ENCODE results near the gene NUMB.

NUMB gene

DNA sequence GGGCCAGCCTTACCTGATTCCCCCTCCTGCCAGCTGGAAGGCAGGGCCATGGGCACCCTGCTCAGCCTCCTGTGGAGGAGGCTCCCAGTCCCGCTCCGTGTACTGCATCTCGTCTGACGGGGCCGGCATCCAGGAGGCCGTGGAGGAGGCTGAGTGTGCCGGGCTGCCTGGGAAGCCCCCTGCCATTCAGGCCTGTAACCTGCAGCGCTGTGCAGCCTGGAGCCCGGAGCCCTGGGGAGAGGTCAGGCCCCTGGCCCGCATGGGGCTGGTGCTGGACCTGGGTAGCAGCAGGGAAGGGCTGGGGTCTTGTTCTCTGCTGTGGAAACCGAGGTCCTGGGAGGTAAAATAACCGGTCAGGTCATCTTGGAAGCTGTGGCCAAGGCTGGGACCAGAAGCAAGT, 204.6 kb downstream of the NUMB start:
- Histone ChIP-seq H3K9me3 (no peaks in the 10 kb centered on the region), H3K27ac (no peak overlapping the region), H3K4me1 (peaks cover 34% of the 10 kb centered on the region), H3K27me3 (no peaks in the 10 kb centered on the region), H3K36me3 (no peaks in the 10 kb centered on the region), H4K20me1 (peaks cover 19% of the 10 kb centered on the region; the same call in 1 of the 2 replicates), H3K4me2 (no peak overlapping the region), H3K9ac (no peak overlapping the region), H3K4me3 (no peak overlapping the region)
- TF ChIP-seq Cebpa-rat (IDR thresholded peaks at IDR 0.05), result no peak

DNA sequence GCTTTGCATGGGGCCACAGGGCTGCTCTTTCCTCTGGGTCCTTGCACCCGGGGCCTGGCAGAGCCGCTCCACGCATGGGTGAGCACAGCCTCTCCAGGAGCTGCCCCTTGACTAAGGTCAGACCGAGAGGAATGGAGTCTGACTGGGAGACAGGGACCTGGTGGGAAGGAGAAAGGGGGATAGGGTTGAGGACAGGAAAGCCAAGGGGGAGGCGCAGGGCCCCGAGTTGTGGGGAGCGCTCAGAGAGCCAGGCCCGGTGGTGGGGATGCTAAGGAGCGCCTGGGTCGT, 205.1 kb downstream of the NUMB start:
- Histone ChIP-seq H3K4me3 (no peak overlapping the region), H3K9ac (no peak overlapping the region), H3K36me3 (no peaks in the 10 kb centered on the region), H3K27ac (no peak overlapping the region), H3K4me1 (peaks cover 38% of the 10 kb centered on the region), H3K4me2 (no peak overlapping the region), H4K20me1 (peaks cover 19% of the 10 kb centered on the region; the same call in 1 of the 2 replicates), H3K27me3 (no peaks in the 10 kb centered on the region), H3K9me3 (no peaks in the 10 kb centered on the region)
- TF ChIP-seq Cebpa-rat (IDR thresholded peaks at IDR 0.05), result no peak

DNA sequence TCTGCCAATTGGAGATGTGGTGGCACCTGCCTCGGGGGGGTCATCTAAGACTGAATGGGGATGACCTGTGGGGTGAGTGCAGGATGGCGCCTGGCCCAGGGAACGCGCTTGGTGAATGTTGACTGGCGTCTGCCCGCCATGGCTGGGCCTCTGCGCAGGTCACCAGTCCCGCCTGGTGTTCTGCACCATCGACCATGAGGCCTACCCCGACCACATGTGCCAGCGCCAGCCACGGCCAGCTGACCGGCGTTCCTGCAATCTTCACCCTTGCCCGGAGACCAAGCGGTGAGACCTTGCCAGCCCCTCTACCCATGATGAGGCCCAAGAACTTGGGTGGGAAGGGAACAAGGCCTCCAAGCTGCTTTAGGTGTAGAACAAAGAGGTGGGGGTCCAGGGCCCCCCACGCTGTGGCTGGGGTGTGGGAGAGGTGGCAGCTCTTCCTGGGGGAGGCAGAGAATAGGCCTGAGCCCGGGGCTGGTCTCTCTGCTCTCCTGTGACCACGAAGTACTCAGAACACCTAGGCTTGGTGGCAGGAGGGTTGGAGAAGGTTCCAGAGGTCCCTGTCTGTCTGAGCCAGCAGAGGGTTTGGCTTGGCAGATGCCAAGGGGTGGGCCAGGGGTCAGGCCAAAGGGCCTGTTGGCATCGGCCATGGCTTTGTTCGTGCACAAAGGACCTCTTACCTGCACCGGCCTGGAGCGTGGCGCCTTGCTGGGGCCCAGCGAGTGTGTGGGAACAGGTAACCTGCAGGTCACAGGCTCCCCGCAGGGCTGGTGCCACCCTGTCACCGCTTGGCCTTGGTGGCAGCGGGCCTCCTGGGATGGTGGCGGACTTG, 205.6 kb downstream of the NUMB start:
- Histone ChIP-seq H3K27ac (no peak overlapping the region), H3K36me3 (no peaks in the 10 kb centered on the region), H3K9ac (no peak overlapping the region), H3K4me2 (no peak overlapping the region), H3K27me3 (no peaks in the 10 kb centered on the region), H3K4me1 (peaks cover 44% of the 10 kb centered on the region), H3K9me3 (no peaks in the 10 kb centered on the region), H4K20me1 (peaks cover 19% of the 10 kb centered on the region; the same call in 1 of the 2 replicates), H3K4me3 (no peak overlapping the region)
- TF ChIP-seq Cebpa-rat (IDR thresholded peaks at IDR 0.05), result no peak

DNA sequence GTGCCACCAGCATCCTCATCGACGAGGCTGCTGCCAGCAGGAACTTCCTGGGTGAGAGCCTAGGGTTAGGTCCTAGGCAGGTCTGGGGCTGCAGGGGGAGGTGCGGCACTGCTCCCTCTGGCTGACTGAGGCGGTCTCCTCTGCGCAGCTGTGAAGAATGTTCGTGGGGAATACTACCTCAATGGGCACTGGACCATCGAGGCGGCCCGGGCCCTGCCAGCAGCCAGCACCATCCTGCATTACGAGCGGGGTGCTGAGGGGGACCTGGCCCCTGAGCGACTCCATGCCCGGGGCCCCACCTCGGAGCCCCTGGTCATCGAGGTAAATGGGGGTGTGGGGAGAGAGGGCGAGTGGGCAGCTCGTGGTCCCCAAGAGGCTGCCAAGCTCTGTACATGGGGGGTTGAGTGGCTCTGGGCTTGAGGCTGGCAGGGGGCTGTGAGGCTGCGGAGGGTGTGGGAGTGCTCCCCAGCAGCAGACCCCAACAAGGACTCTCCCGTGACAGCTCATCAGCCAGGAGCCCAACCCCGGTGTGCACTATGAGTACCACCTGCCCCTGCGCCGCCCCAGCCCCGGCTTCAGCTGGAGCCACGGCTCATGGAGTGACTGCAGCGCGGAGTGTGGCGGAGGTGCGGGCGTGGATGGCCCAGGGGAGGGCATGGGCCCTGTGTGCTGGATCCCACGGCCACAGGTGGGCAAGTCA, 206.7 kb downstream of the NUMB start:
- Histone ChIP-seq H3K27ac (no peak overlapping the region), H3K4me1 (peaks cover 54% of the 10 kb centered on the region), H3K36me3 (no peaks in the 10 kb centered on the region), H3K4me3 (no peak overlapping the region), H4K20me1 (peaks cover 27% of the 10 kb centered on the region), H3K9ac (no peak overlapping the region), H3K9me3 (no peaks in the 10 kb centered on the region), H3K27me3 (peaks cover 9% of the 10 kb centered on the region), H3K4me2 (peak overlapping the region; percentile 84)
- TF ChIP-seq Cebpa-rat (IDR thresholded peaks at IDR 0.05), result no peak

DNA sequence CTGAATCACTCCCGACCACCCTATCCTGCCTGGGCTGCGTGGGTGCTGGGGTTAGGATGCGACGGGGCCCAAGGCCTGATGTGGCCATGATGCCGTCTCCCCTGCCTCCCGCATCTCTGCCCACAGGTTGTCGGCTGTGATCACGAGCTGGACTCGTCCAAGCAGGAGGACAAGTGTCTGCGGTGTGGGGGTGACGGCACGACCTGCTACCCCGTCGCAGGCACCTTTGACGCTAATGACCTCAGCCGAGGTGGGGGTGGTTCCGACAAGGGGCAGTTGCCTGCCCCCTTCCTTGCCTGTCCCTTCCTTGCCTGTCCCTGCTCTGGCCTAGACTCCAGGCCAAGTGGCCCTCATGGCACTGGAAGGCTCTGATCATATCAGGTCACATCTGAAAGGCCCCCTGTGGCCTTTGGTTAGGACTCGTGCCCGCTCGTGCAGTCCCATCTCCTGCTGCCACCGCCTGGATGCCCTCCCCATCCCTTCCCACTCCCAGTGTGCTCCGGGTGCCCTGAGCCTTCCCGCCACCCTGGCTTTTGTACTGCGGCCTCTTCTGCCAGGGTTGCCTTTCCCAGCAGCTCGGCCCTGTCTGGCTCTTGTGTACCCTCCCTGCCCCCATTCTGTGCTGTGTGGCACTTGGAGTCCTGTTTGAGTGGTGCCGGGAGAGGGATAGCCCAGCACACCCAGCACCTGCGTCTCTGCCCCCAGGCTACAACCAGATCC, 207.4 kb downstream of the NUMB start:
- Histone ChIP-seq H3K4me1 (peaks cover 61% of the 10 kb centered on the region), H3K9ac (no peak overlapping the region), H4K20me1 (peaks cover 27% of the 10 kb centered on the region), H3K4me3 (no peak overlapping the region), H3K27me3 (peaks cover 16% of the 10 kb centered on the region), H3K9me3 (no peaks in the 10 kb centered on the region), H3K4me2 (peak overlapping the region; percentile 84), H3K36me3 (no peaks in the 10 kb centered on the region), H3K27ac (no peak overlapping the region)
- TF ChIP-seq Cebpa-rat (IDR thresholded peaks at IDR 0.05), result no peak

DNA sequence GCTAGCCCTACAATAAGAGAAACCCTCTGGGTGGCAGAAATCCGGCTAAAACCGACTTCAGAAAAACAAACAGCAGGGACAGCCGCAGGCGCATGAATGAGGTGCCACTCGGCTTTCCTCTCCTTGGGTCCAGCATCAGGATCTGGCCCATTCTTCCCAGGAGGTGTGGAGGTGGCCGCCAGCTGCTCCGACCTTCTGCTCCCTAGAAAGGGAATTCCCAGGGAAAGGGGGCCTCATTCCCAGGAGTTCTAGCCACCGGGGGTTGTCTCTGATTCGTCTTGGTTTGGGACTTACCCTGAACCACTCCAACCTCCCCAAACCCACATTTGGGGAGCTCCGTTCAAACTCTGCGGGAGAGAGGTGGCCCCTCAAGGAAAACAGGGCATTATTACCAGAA, 208.0 kb downstream of the NUMB start:
- H3K4me3 ChIP-seq, result no peak overlapping the region
- peak overlapping the region; percentile 84 for H3K4me2 ChIP-seq

DNA sequence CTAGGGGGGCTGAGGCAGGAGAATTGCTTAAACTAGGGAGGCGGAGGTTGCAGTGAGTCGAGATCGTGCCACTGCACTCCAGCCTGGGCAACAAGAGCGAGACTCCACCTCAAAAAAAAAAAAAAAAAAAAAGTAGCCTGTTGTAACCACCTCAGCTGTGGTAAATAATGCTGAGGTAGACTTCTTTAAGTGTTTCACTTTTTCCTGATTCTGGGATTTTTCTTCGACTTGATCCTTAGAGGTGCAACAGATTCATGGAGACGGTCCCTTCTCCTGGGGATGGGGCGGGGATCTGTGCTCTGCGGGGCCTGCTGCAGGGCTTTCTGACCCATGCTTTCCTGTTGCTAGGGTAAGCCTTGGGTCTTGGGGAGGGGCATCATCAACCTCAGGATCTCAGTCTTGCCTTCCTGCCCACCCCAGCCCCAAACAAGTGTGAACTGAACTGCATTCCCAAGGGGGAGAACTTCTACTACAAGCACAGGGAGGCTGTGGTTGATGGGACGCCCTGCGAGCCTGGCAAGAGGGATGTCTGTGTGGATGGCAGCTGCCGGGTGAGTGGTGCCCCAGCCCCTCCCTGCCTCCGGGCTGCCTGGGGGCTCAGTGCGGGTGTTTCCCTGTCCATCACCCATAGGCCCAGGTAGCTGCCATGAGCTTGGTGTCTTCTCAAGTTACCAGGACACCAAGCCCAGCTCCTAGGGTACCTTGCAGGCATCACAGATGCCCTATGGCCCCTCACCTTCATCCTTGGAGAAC, 208.6 kb downstream of the NUMB start:
- no peak overlapping the region for H3K4me3 ChIP-seq
- TF ChIP-seq Cebpa-rat (IDR thresholded peaks at IDR 0.05), result no peak

More for the DNA sequence above, 208.0 kb downstream of the NUMB start:
- peaks cover 32% of the 10 kb centered on the region for H4K20me1 ChIP-seq
- H3K27me3 ChIP-seq, result peaks cover 22% of the 10 kb centered on the region
- H3K36me3 ChIP-seq, result no peaks in the 10 kb centered on the region
- no peak overlapping the region for H3K27ac ChIP-seq
- H3K9me3 ChIP-seq, result no peaks in the 10 kb centered on the region
- peaks cover 68% of the 10 kb centered on the region for H3K4me1 ChIP-seq
- TF ChIP-seq Cebpa-rat (IDR thresholded peaks at IDR 0.05), result no peak
- H3K9ac ChIP-seq, result no peak overlapping the region

DNA sequence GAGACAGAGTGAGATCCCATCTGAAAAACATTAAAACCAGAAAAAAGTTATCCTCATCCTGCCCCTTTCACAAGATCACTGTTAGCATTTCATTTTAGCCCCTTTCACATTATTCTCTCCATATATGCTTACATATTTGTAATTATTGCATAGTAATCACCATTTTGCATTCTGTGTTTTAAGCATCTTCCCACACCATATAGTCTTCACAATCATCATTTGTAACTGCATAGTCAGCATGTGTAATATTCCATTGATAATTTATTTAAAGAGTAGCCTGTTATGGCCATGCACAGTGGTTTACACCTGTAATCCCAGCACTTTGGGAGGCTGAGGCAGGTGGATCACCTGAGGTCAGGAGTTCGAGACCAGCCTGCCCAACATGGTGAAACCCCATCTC, 209.2 kb downstream of the NUMB start:
- H3K4me1 ChIP-seq, result peaks cover 80% of the 10 kb centered on the region
- H3K9ac ChIP-seq, result no peak overlapping the region
- H3K36me3 ChIP-seq, result no peaks in the 10 kb centered on the region
- peaks cover 42% of the 10 kb centered on the region for H4K20me1 ChIP-seq
- H3K9me3 ChIP-seq, result no peaks in the 10 kb centered on the region
- TF ChIP-seq Cebpa-rat (IDR thresholded peaks at IDR 0.05), result no peak
- H3K27me3 ChIP-seq, result peaks cover 34% of the 10 kb centered on the region
- H3K4me2 ChIP-seq, result peak overlapping the region; percentile 84
- H3K4me3 ChIP-seq, result no peak overlapping the region
- H3K27ac ChIP-seq, result no peak overlapping the region

More for the DNA sequence above, 208.6 kb downstream of the NUMB start:
- no peak overlapping the region for H3K27ac ChIP-seq
- H3K36me3 ChIP-seq, result no peaks in the 10 kb centered on the region
- peaks cover 37% of the 10 kb centered on the region for H4K20me1 ChIP-seq
- H3K9ac ChIP-seq, result no peak overlapping the region
- H3K4me2 ChIP-seq, result peak overlapping the region; percentile 84
- H3K4me1 ChIP-seq, result peaks cover 73% of the 10 kb centered on the region
- no peaks in the 10 kb centered on the region for H3K9me3 ChIP-seq
- peaks cover 28% of the 10 kb centered on the region for H3K27me3 ChIP-seq

DNA sequence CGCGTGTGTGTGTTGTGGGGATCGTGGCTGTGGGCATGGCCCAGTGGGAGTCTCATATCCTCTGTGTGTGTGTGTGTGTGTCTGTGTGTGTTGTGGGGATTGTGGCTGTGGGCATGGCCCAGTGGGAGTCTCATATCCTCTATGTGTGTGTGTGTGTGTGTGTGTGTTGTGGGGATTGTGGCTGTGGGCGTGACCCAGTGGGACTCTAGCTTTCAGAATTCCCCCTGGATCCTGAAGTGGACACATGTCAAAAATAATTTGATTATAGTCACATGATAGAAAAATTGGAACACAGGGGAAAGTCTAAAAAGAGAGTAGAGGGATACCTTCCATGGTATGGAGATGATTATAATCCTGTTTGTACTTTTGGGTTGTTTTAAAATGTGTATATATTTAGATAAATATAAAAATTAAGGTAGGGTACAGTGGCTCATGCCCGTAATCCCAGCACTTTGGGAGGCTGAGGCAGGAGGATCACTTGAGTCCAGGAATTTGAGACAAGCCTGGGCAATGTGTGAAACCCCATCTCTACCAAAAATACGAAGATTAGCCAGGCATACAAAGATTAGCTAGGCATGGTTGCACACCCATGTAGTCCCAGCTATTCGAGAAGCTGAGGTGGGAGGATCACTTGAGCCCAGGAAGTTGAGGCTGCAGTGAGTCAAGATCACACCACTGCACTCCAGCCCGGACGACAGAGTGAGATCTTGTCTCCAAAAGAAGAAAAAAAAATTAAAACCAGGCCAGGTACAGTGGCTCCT, 210.1 kb downstream of the NUMB start:
- TF ChIP-seq Cebpa-rat (IDR thresholded peaks at IDR 0.05), result no peak
- Histone ChIP-seq H3K27me3 (peaks cover 43% of the 10 kb centered on the region), H3K9ac (no peak overlapping the region), H4K20me1 (peaks cover 42% of the 10 kb centered on the region), H3K4me1 (peaks cover 88% of the 10 kb centered on the region), H3K9me3 (no peaks in the 10 kb centered on the region), H3K4me3 (no peak overlapping the region), H3K36me3 (no peaks in the 10 kb centered on the region), H3K27ac (no peak overlapping the region), H3K4me2 (peak overlapping the region; percentile 84)

Data from BLaER1 (cell line).